ENCODE measurements around the gene CLEC4C.

CLEC4C gene

DNA sequence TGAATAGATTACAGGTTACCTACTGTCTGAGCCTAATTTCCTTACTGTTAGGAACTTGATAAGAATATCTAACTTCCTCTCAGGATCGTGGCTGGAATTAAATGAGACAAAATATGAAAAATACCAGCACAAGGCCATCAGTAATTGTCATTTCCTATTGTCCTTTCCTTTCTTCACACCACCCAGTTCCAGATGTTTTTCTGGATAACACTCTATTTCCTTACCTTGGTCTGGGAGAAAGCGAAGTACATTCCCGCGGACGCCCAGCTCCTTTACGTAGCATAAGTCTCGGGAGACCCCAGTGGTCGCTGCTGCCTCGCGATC is 52.0 kb downstream of the CLEC4C start:
- no peak for DNase-seq (ENCODE audit: low spot score in 2 of 2)
- Mint-ChIP-seq H3K9me3 (no peaks in the 10 kb centered on the region), H3K36me3 (no peaks in the 10 kb centered on the region), H3K4me3 (no peak overlapping the region), H3K4me1 (peaks cover 6% of the 10 kb centered on the region), H3K27ac (no peak overlapping the region)
- ATAC-seq, result no peak

DNA sequence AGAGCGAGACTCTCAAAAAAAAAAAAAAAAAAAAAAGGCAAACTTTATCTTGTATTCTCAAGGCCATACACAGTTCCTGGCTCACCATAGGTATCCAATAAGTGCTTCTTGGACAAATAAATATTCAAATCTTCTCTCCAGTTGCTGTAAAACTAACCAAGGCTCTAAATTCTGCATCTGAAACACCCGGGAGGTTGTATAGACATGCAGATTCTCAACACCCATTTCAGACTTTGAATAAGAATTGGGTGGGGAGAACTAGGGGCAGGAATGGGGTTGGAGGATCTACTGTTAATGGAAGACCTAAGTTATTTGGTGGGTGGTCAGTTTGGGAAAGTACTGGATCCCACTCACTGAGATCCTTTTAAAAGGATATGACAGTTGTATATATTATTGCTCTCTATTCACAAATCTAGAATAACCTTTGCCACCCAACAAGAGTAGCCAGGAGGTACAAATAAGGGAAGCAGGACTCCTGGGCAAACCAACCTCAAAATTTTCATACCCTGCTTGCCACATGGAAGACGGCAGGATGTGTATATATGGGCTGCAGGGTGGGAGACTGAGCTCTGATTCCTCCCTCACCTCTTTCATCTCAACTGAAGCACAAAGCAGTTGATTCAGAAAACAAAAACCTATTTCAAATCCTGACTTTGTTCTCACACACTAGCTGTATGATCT is 52.5 kb downstream of the CLEC4C start:
- Mint-ChIP-seq H3K4me1 (peaks cover 6% of the 10 kb centered on the region), H3K36me3 (no peaks in the 10 kb centered on the region)
- no peak for ATAC-seq

DNA sequence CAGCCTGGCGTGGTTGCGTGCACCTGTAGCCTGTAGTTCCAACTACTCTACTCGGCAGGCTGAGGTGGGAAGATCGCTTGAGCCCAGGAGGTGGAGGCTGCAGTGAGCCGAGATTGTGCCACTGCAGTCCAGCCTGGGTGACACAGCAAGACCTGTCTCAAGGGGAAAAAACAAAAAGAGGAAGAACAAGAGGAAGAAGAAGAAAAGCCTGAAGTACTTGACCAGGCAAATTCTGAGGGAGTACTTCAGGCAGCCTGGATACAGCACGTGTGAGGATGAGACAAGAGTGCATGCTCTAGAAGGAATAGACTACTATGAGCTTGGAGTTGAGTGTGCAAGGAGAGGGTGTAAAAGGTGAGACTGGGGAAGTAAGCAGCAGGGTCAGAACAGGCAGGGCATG is 53.4 kb downstream of the CLEC4C start:
- DNase-seq (ENCODE audit: low spot score in 2 of 2) (no peak), ATAC-seq (no peak)
- Mint-ChIP-seq H3K4me1 (peaks cover 6% of the 10 kb centered on the region), H3K9me3 (no peaks in the 10 kb centered on the region), H3K36me3 (no peaks in the 10 kb centered on the region), H3K4me3 (no peak overlapping the region), H3K27ac (no peak overlapping the region)

More for the DNA sequence above, 52.5 kb downstream of the CLEC4C start:
- no peak overlapping the region for H3K27ac Mint-ChIP-seq
- H3K9me3 Mint-ChIP-seq, result no peaks in the 10 kb centered on the region
- H3K4me3 Mint-ChIP-seq, result no peak overlapping the region
- no peak for DNase-seq (ENCODE audit: low spot score in 2 of 2)

DNA sequence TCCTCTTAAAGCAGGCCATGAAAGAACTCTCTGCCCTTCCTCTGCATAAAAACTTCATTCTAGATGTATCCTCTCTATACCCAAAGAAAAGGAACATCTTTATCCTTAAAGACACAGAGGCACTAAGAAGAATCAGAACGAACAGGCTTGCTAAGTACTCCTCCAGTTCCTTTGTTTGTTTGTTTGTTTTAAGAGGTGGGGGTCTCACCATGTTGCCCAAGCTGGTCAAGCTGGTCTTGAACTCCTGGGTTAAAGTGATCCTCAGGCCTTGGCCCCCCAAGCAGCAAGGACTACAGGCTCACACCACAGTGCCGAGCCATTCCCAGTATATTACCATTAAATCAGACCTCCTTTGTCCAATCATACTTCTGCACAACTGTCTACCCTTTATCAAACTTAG is 65.6 kb downstream of the CLEC4C start:
- Mint-ChIP-seq H3K36me3 (no peaks in the 10 kb centered on the region), H3K4me1 (peaks cover 7% of the 10 kb centered on the region), H3K4me3 (no peak overlapping the region), H3K27ac (no peak overlapping the region), H3K9me3 (no peaks in the 10 kb centered on the region)
- DNase-seq (ENCODE audit: low spot score in 2 of 2) (no peak), ATAC-seq (no peak)

Measured in stimulated activated effector memory CD8-positive, alpha-beta T cell treated with anti-CD3 and anti-CD28 coated beads, Interleukin-12 subunit alpha, Interleukin-12 subunit beta, amount 100 ng/mL, for 72 hours (primary cell).